ENCODE results near the gene PPM1H. TPM values are rescaled to one million over a fixed set of nuclear protein-coding genes. Genes with fewer than 3 reads are reported as not detected.
A peak's percentile ranks its signal among the peaks of the same experiment; 100 is the strongest.

PPM1H gene
- total RNA-seq, 1 donor from 2014 or later, result 8.3 TPM

DNA sequence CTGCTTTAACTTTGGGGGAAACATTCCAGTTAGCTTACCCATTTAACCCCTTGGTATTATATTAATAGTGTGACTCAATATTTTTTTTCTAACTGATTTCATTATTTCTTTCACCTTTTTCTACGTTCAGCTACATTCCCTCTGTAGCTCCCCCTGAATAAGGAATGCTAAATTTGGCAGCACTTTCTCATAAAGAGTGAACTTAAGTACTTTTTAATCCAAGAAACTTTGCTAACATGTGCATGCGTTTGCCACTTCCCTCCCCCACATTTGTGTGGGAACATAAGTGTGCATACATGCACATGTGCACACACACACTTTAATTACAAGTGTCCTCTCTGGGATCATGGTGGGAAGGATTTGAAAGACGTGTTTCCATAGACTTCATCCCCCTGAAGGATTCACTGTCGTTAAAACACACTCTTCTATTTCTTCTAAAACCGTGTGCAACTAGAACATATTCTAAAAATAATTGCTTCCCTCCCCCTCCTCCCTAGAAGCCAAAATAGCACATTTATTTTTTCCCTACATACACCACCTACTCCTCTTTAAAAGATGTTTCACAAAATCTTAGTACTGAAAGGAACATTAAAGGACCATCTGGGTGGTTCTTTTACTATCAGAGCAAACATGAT is 142.6 kb downstream of the PPM1H start:
- DNase-seq (ENCODE audit: missing footprints), result no peak
- intact Hi-C loops (cut with DNase I), result loop anchor here (2.0 to 5.0 kb wide), 2 partner anchors 90 to 162 kb away; no protein-coding TSS in a partner anchor
- no peak for ATAC-seq

- no peak for ATAC-seq
- intact Hi-C loops (cut with DNase I), result loop anchor here (5.0 kb wide), 1 partner anchor 88 kb away; no protein-coding TSS in a partner anchor
- no peak for DNase-seq (ENCODE audit: missing footprints)
Observed at GRCh38 chr12:62789851-62790250, 145.1 kb downstream of the PPM1H start.

DNA sequence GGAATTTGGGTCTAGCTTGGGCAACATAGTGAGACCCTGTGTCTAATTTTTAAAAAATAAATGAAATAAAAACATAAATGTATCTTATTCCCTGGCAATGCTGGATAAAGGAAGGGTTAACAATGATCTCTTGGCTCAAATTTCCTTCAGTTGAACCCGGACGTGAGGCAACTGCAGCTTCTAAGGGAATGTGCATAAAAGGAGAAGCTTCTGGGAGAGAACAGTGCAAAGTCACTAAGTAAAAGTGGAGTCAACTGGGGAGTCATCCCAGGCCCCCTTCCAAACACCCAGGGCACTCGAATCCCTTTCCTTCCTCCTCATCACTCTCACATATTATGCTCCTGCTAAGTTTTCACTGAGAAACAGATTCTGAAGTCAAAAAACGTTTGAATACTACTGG is 147.3 kb downstream of the PPM1H start:
- ATAC-seq, result no peak
- intact Hi-C loops (cut with DNase I), result no loop called here
- DNase-seq (ENCODE audit: missing footprints), result no peak

DNA sequence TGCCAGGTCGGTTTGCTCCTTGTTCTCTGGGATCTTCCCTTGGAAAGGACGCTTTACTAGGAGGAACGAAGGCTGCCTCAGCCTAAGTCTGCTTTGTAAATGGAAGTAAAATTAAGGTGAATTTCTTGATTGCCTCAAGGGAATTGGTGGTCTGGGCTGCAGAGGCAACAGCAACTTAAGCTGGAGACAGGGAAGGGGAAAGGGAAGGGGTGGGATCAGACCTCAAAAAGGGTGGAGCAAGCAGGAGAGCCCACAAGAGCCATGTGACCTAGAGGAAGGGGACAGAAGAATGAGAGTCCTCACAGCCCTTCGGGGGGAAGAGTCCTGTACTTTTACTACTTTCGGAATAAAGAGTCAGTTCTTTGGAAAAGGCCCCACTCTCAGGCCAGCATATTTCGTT is 147.9 kb downstream of the PPM1H start:
- intact Hi-C loops (cut with DNase I), result no loop called here
- no peak for ATAC-seq

DNA sequence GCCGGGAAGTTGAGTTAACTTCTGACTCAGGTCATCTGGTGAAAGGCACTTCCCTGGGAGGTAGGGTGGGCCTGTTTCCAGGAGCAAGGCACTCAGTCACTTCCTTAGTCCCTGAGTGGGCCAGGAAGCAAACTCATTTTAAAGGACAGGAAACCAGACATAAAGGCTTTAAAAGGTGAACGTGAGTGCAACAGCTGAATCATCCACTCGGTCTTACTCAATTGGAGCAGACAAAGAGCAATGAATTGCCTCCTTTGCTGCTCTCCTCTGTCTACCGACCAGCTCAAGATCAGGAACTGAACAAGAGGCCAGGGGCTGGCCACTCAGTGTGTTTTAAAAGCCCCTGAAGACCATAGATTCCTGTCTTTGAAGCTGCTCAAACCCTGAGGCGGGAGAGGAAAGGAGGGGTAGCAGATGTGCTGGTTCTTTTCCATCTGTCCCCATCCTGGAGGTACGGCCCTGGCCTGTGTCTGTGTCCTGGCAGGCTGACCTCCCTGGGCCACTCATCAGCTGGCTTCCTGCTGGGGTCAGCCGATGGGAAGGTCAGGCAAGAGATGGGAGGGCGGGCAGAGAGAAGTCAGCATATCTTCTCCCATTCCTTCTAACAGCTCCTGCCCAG is 148.9 kb downstream of the PPM1H start:
- ATAC-seq, result peak; percentile 50
- DNase-seq (ENCODE audit: missing footprints), result no peak
- intact Hi-C loops (cut with DNase I), result no loop called here

More for the DNA sequence above, 147.9 kb downstream of the PPM1H start:
- no peak for DNase-seq (ENCODE audit: missing footprints)

DNA sequence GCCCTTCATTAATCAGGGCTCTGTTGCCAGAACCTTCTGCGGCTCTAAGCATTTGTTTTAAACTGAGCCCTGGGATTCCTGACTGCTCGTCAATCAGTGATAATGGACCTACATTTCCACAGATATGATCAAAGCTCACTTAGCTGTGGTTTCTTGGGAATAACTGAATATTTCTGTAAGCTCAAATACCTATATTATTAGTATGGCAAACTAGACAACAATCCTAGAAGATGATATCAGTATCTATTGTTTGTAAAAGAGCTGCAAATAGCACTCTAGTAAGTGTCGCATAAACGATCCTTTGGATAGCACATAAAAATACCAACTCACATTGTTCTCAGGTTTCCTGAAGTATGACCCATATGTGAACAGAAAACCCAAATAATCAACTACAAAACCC is 150.4 kb downstream of the PPM1H start:
- no peak for DNase-seq (ENCODE audit: missing footprints)

GRCh38 chr12:62783881-62784280 is 151.1 kb downstream of the PPM1H start:
- ATAC-seq, result no peak
- DNase-seq (ENCODE audit: missing footprints), result no peak
- intact Hi-C loops (cut with DNase I), result no loop called here

More for the DNA sequence above, 150.4 kb downstream of the PPM1H start:
- intact Hi-C loops (cut with DNase I), result no loop called here
- no peak for ATAC-seq

DNA sequence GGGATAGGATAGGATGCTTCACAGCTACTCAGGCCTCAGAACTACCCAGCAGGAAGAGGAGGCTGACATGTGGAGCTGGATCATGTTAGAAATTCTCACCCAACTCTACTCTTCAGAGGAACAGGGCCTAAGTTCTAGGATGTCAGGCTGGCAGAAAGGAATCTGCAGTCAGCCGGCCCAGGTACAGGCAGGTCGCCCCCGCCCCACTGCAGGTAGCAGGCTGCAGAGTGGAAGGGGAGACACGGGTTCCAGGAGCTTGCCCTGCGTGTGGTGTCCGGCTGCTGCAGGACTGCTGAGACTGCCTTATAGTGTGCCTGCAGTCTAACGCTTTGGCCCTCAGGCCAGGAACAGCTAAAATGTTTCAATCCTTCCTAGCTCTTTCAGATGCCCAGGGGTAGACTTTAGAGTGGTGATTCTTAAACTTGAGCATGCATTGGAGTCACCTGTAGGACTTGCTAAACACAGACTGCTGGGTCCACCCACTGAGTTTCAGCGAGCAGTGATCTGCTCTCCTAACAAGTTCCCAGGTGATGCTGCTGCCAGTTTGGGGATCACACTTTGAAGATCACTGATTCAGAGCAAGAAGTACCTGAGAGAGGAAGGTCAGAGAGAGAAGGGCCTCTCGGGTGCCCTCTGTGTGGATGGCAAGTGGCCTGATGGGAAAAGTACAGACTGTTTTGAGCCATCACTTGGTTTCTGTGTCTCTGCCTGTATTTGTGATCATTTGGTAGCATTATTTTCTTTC is 153.6 kb downstream of the PPM1H start:
- no peak for ATAC-seq
- intact Hi-C loops (cut with DNase I), result no loop called here

DNA sequence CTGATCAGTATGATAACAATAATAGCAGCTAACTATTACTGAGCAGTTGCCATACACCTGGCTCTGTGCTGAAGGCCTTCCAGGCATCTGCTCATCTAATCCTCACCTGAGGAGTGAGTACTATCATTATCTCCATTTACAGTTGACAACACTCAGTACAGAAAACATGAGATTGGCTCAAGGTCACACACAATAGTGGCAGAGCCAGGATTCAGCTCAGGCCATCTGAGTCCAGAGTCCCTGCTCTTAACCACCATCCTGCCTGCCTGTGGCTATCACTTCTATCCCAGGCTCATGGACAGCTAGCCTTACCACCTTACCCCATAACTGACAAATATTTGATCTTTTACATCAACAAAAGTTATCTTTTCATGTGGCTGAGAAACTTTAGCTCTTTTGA is 155.5 kb downstream of the PPM1H start:
- no peak for ATAC-seq
- no peak for DNase-seq (ENCODE audit: missing footprints)
- intact Hi-C loops (cut with DNase I), result no loop called here

More for the DNA sequence above, 153.6 kb downstream of the PPM1H start:
- no peak for DNase-seq (ENCODE audit: missing footprints)

DNA sequence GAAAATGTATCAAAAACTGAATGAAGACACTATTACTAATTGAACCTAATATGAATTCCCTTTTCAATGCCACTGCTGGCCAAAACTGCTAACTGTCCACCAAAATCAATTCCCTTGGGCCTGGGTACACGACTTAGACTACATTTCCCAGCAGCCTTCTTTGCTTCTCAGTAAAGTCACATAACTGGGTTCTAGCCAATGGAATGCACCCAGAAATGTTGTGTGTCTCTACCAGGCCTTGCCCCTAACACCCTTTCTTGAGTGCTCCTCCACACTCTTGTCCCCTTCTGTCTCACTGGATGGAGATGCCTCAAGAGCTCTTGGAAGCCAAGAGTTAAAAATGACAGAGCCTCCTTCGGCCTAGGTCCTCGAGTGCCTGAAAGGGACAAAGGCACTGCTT is 156.8 kb downstream of the PPM1H start:
- ATAC-seq (no peak), DNase-seq (ENCODE audit: missing footprints) (no peak)
- intact Hi-C loops (cut with DNase I), result no loop called here

DNA sequence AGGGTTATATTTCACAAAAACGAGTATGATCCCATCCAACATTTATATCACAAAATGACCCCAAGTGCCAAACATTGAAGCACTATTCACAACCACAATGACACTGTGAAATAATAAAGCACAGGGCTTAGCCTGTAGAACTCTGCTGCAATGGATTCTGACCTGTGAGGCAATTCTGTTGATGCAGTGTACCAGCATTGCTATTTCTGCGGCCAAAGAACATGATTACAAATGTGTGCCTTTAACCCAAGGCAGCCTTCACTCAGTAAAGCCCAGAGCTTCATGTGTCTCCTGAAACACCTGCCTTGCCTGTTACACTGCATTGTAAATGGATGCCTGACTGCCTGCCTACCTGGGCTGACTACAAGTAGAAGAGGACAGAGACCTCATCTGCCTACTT is 158.0 kb downstream of the PPM1H start:
- intact Hi-C loops (cut with DNase I), result no loop called here
- DNase-seq (ENCODE audit: missing footprints) (no peak), ATAC-seq (no peak)

DNA sequence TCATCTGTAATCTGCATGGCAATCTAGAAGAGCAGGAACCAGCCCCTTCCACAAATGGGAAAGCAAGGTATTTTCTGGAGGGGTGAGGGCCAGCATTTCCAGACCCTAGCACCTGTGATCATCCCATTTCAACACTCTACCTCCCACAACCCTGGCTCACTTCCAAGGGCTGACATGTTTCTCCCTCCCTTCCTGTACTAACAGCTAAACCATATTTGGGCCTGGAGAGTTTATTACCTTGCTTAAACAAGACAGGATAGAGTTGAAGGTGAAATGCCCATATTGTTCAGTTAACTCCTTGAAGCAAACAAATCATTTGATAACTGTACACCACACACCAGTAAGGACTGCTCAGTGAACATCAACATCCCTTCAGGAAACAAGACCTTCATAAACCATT is 158.4 kb downstream of the PPM1H start:
- no peak for DNase-seq (ENCODE audit: missing footprints)
- no peak for ATAC-seq
- intact Hi-C loops (cut with DNase I), result no loop called here

DNA sequence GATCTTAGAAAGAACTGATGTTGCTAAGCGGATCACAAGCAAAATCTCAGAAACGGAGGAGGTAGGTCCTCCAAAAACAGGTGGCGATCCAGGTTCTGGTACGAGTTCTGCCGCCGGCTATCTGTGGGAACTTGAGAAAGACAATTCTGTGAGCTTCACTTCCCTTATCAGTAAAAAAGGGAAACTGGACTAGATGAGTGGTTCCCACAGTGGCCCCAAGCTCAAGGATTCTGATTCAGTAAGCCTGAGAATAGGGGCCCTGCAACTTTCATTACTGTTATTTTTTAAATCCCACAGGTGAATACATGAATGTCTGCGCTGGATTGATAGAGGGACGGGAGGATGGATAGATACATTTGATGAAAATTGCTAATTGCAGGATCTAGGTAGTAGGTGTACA is 160.2 kb downstream of the PPM1H start:
- ATAC-seq (no peak), DNase-seq (ENCODE audit: missing footprints) (no peak)
- intact Hi-C loops (cut with DNase I), result no loop called here

DNA sequence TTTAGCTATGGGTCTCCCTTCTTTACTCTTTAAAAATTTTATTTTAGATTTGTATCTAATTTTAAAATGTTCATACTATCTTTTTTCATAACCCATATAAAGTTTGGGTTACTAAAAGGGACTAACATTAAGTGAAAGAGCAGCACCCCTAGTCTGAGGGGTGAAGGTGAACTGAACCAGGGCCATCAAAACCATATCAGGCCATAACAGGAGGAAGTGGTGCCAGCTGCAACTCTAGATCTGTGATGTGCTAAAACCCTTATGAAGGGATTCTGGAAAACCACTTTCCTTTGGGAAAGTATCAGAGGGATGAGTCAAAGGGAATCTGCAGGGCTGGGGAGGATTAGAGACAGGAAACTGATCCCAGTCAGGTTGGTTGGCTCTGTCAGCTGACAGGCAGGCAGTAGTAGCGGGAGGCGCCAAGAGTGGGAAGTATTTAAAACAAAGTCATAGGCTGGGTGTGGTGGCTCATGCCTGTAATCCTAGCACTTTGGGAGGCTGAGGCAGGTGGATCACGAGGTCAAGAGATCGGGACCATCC is 162.5 kb downstream of the PPM1H start:
- intact Hi-C loops (cut with DNase I), result no loop called here
- no peak for DNase-seq (ENCODE audit: missing footprints)
- ATAC-seq, result no peak

GRCh38 chr12:62771828-62772227 is 163.1 kb downstream of the PPM1H start:
- DNase-seq (ENCODE audit: missing footprints) (no peak), ATAC-seq (no peak)
- intact Hi-C loops (cut with DNase I), result no loop called here

GRCh38 chr12:62770381-62770780 is 164.6 kb downstream of the PPM1H start:
- DNase-seq (ENCODE audit: missing footprints) (no peak), ATAC-seq (no peak)
- intact Hi-C loops (cut with DNase I), result no loop called here

GRCh38 chr12:62769076-62769619 is 165.8 kb downstream of the PPM1H start:
- ATAC-seq (no peak), DNase-seq (ENCODE audit: missing footprints) (no peak)
- intact Hi-C loops (cut with DNase I), result no loop called here

- DNase-seq (ENCODE audit: missing footprints), result no peak
- no peak for ATAC-seq
- intact Hi-C loops (cut with DNase I), result no loop called here
Observed at GRCh38 chr12:62767946-62768345, 167.0 kb downstream of the PPM1H start.

GRCh38 chr12:62767496-62767895 is 167.5 kb downstream of the PPM1H start:
- ATAC-seq, result no peak
- no peak for DNase-seq (ENCODE audit: missing footprints)
- intact Hi-C loops (cut with DNase I), result no loop called here

DNA sequence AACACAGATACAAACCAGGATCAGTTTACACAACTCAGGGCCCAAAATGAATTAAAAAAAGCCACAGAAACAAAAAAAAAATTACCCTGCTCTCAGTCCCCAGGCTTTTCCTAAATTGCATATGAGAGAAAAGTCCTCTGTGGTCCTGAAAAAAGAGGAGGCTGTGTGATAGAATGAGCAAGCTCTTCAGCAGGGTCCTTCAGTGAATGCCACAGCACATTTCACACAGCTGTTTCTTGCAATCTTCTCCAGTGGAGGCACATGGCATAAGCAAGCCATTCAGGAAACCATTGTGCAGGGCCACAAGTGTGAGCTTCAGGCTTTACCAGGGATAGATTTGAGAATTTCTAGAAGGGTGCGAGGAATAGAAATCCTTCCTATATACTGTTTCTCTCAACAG is 168.5 kb downstream of the PPM1H start:
- ATAC-seq, result no peak
- DNase-seq (ENCODE audit: missing footprints), result no peak
- intact Hi-C loops (cut with DNase I), result no loop called here
